ENCODE data around the gene AP3B2.

AP3B2 gene

GRCh38 chr15:82697735-82698407, 11.8 kb downstream of the AP3B2 start:
- no peak for DNase-seq

GRCh38 chr15:82692171-82692570, 17.5 kb downstream of the AP3B2 start:
- DNase-seq = no peak

DNA sequence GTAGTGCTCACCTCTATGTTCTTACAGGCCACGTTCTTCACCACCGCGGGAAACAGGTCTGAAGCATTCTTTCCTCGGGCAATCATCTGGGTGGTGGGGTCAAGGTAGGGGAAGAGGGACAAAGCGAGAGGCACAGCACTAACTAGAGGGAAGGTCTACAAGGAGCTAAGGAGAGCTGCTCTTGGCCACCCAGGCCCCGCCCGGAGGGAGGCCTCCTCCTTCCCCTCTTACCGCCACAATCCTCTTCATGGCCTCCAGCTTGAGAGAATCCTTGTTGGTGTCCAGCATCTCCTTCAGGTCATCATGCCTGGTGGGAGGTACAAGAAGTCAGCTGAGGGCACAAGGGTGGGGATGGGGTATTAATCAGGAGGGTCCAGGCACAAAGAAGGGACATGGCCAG, 20.5 kb downstream of the AP3B2 start:
- DNase-seq = no peak

DNA sequence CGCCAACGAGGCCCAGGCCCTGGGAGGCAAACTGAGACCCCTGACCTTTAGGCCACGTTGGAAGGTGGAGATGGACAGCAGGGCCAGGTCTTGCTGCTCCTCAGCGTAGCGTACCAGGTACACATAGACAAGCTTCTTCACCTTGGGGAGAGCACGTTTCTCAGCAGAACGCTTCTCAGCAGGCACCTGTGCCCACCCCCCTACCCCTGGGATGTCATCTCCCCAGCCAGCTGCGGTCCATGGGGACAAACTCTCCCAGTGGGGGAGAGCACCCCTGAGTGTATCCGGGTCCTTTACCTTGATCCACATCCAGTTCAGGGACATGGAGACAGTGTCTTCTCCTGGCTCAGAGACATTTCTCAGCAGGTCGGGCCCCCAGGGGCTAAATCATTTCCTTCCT, 21.0 kb downstream of the AP3B2 start:
- DNase-seq = no peak

DNA sequence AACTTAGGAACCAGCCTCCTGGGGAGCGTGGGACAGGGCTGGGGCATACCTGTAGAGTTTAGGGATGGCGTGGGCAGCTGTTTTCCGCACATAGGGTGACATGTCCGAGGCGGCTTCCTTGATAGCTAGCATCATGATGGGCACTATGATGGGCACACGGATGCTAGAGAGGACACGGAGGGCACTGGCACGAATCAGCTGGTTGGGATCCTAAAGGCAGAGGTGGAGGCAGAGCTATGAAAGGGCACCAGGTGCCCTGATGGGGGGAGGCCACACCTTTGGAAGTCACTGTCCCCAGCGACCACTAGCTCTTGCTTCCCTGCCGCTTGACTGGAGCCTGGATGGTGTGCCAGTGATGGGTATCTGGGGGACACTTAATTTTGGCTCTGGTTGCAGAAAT, 28.3 kb downstream of the AP3B2 start:
- DNase-seq = no peak

GRCh38 chr15:82680200-82681102, 29.2 kb downstream of the AP3B2 start:
- DNase-seq = peak; percentile 79

DNA sequence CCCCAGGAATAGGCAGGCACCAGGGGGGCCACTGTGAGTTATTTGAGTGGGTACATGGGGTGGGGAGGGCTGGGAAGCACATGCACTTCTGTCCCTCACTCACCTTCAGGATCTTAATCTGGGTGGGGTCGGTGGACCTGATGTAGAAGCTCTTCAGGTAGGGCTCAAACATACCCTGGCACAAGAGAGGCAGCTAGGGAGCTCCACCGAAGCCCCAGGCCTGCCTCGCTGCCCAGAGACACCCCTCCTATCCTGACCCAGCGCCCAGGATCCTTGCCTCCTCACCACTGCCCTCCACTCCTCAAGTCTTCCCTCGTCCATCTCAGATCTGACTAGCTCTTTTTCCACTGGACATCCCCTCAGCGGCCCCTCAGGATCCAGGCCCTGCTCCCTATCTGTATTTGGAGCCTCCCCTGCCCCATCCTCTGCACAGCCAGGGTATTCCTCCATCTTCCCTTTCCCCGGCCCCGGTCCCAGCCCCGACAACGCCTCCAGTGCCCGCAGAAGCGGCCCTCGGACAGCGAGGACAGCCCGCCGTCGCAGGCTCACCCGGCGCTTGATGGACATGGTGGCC, 30.0 kb downstream of the AP3B2 start:
- no peak for DNase-seq

DNA sequence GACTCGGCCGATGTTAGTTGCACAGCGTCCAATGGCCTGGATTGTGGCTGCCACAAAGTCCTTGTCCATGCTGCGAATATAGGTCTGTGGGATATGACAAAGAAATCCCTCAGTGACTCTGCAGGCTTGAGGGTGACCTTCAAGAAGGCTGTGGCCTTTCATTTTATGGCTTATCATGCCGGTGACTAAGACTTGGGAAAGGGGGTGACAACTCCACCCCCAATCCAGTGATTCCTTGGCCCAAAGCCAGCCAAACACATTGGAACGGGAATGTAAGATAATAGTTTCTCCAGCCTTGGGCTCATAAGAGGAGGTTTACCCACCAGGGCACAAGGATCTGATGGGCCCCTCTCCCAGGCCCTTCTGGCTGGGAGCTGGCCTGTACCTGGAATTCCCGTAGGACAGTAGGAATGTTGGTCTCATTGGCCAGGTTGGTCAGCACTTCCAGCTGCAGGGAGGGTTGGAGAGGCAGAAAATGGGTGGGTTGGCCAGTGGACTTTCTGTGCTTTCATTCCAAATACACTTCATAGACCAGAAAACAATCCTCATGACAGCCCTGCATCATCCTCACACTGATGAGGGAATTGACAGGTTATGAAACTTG, 31.9 kb downstream of the AP3B2 start:
- DNase-seq = no peak

GRCh38 chr15:82674873-82675272, 34.8 kb downstream of the AP3B2 start:
- DNase-seq = no peak

DNA sequence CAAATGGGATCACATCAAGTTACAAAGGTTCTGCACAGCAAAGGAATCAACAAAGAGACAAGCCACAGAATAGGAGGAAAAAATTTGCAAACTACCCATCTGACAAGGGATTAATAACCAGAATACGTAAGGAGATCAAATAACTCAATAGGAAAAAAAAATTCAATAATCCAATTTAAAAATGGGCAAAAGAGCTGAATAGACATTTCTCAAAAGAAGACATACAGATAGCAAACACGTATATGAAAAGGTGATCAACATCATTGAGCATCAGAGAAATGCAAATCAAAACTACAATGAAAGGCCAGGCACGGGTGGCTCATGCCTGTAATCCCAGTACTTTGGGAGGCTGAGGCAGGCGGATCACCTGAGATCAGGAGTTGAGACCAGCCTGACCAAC, 39.0 kb downstream of the AP3B2 start:
- DNase-seq = no peak

GRCh38 chr15:82666606-82667005, 43.1 kb downstream of the AP3B2 start:
- DNase-seq = no peak

DNA sequence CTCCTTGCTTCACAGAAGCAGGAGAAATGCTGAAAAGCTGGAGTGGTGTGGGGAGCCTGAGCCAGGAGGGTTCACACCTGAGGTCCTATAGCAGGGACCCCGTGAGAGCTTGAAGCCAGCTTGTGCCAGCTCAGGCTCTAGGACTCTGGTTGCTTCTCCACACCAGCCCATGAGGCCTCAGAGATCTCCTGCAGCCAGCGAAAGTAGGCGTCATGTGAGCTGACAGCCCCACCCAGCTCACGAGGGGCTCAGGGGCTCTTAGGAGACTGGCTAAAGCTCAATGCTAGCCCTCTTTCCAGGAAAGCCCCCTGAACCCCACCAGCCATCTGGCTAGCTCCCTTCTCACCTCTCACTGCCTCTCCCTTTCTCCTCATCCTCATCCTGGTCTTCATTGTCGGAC, 45.7 kb downstream of the AP3B2 start:
- no peak for DNase-seq

DNA sequence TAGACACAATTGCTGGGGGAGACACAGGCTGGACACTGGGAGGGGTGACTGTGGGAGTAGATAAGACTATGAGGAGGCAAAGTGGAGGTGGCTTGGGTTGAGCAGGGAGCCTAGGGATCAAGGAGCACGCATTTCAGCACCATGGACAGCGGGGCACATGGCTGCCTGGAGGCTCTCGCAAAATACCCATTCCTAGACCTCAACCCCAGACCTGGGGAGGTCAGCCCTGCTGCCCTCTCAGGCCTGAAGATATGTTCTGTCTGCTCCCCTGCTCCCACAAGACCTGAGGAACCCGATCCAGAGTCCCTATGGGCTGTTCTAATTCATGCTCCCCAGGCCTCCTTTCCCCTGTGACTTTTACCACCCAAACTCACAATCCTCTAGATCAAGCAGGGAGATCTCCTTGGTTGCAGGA, 46.5 kb downstream of the AP3B2 start:
- peak; percentile 71 for DNase-seq

DNA sequence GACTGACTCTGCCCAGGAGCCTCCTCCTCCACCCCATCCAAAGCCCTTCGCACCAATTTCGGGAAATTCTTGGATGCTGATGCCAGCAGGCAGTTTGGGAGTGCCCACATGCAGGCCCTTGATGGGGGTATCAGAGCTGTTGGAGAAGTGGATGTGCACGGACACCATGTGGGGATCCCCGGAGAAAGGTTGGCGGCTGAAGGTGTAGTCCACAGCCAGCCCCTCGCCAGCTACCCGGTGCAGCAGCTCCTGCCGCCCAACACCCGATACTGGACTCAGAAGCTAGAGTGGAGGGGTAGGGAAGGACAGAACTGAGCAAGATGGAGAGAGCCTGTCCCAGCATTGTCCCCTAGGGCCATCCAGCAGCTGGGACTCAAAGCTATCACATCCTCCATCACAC, 47.0 kb downstream of the AP3B2 start:
- no peak for DNase-seq

DNA sequence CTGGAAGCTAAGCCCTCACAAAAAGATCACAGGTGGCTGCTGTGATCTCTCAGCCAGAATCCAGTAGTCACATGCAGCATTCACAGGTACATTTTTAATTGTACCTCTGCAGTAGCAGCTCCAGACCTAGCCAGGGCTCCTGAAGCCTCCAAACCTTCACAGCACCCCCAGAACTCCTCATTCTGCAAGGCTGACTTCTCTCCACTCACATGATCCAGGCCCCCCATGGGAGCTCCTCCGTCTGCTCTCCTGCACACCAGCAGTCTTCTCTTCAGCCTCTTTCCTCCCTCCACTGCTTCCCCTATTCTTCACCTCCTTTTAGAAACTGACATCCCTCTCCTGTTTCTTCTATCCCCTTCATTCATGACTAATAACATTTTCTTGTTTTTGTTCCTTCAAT, 49.3 kb downstream of the AP3B2 start:
- no peak for DNase-seq

- DNase-seq = no peak
Observed at GRCh38 chr15:82656641-82657266, 52.9 kb downstream of the AP3B2 start.

- no peak for DNase-seq
Observed at GRCh38 chr15:82655606-82656005, 54.1 kb downstream of the AP3B2 start.

DNA sequence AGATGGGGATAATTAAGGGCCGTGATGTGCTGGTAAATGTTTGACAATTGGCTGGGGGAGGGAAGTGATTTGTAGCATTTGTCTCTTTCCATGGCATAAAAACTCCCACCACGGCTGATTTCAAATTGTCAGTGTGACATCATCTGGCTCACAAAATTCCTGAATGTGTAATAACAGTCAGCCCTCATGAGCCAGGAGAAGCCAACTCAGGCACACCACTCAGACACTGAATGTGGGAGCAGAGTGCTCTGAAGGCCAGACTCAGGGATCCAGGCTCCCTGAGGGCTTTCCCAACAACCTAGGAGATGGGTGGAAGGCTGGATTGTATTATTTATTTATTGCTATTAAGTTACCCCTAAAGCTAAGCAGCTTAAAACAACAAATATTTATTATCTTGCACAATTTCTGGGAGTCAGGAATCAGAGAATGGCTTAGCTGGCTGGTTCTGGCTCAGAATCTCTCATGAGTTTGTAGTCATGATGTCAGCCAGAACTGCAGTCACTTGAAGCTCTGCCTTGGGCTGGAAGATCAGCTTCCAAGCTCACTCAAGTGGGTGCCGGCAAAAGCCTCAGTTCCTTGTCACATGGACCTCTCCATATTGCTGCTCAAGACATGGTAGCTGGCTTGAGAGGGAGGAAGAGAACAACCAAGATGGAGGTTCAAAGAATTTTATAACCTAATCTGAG, 56.0 kb downstream of the AP3B2 start:
- DNase-seq = no peak

- DNase-seq = no peak
Observed at GRCh38 chr15:82651708-82652107, 58.0 kb downstream of the AP3B2 start.

GRCh38 chr15:82650046-82650670, 59.5 kb downstream of the AP3B2 start:
- DNase-seq = no peak

DNA sequence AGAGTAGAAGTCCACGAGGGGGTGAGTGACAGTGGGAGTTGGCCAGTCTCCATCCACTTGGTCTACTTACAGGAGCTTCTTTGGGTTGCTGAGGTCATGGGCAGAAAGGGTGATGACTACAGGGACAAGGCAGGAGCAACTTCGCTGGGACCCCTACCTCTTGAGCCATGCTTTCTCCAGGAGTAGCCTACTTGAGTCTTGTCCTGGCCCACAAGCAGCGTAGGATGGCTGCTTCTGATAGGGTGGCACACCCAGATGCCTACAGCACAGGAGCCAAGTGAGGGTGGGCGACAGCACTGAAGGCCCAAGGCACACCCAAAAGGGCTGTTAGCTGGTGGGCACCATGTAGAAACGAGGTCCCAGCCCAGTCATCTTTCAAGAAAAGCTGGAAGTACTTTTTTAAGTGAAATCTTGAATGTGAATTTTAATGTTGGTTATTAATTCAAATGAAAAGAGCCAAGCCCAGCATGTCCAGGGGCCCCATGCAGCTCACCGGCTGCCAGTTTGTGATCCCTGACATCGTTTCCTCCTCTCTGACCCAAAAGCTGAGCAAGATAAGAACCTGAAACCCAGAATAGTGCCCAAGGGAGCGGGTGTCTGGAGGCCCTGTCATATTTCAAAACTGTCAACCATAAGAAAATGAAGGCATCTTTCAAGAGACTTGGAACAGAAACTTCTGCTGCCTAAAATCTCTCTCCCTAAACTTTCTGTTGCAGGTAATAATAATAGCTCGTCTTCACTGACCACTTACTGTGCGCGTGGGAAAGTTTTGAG, 60.3 kb downstream of the AP3B2 start:
- no peak for DNase-seq
